HG03442 (cell line): ENCODE measurements around the gene NSUN7.
"Not testable (repeated sequence)": the region's sequence is repeated elsewhere in the genome, so short reads cannot be mapped to it uniquely, and the experiment has no call there.

Experiments
- ATAC-seq: cut with Tn5 transposase; IDR thresholded peaks from one replicate; pipeline ENCODE4 v1.9.1; 2021; ENCODE audit warnings: mild to moderate bottlenecking, moderate library complexity; ENCODE audit not compliant: unreplicated experiment

NSUN7 gene

GRCh38 chr4:40812386-40812785 is 62.6 kb downstream of the NSUN7 start:
- ATAC-seq = no peak

- no peak for ATAC-seq
Observed at GRCh38 chr4:40812856-40813255, 63.1 kb downstream of the NSUN7 start.

GRCh38 chr4:40817157-40817556 is 67.4 kb downstream of the NSUN7 start:
- not testable (repeated sequence) for ATAC-seq

DNA sequence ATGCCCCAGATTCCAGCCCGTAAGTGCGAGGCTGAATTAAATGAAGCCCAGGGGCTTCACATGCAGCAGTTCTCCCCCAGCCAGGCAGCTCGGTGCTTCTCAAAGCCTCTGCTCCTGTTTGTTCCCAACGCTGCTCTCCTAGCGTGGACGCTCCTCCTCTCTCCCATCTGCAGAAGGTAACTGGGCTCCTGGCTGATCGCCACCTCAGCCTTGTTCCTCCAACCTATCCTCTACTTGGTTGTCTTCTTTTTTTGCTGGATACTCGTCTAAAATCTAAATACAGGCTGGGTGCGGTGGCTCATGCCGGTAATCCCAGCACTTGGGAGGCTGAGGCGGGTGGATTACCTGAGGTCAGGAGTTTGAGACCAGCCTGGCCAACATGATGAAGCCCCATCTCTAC is 70.3 kb downstream of the NSUN7 start:
- no peak for ATAC-seq

- ATAC-seq = no peak
Observed at GRCh38 chr4:40822420-40823166, 72.8 kb downstream of the NSUN7 start.

DNA sequence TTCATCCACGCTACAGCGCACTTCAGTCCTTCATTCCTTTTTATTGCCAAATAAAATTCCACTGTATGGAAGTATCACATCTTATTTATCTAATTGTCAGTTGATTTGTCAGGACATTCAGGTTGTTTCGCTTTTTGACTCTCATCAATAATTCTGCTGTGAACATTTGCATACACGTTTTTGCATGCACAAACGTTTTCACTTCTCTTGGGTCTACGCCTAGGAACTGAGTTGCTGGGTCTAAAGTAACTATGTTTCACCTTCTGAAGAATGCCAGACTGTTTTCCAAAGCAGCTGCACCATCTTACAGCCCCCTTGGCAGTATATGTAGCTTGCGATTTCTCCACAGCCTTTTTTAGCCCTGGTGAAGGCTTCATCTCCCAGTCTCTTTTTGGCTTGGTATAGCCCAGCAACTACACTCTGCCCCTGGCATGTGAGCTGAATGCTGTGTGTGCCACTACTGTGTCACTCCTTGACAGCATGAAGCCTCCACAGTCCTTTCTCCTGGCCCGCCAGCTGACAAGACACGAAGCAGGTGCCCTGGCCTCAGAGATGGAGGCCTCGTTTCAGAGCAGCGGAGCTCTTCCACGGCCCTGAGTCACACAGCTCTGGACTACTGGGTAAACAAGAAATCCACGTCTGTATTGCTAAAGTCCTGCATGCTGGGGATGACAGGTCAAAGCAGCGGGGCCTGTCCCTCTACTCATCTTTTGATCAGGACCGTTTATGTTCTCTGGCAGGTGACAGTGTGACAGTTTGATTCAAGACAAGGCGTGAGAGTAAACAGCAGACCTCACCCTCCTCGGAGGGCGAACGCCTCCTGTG is 75.5 kb downstream of the NSUN7 start:
- no peak for ATAC-seq

DNA sequence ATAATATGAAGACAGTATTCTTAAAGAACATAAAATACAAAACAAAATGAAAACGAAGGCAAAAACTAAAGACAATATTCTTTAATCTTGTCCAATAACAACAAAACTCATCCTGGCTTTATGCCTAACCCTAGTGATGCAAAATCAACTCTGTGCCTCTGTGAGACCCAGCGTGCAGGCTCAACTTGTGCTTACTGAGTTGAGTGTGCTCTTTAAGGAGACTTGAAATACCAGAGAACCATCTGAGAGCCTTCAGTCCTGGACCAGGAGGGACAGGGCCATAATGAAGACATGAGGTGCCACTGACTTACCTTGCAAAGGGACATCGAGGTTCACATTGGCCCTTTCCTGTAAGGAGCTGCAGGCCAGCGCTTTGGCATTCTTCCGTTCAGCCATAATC is 77.1 kb downstream of the NSUN7 start:
- no peak for ATAC-seq

DNA sequence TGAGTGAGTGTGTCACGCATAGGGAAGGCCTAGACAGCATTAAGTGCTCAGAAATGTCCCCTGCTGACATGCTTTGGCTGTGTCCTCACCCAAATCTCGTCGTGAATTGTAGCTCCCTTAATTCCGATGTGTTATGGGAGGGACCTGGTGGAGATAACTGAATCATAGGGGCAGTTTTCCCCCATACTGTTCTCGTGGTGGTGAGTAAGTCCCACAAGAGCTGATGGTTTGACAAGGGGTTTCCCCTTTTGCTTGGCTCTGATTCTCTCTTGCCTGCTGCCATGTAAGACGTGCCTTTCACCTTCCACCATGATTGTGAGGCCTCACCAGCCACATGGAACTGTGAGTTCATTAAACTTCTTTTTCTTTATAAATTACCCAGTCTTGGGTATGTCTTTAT is 78.0 kb downstream of the NSUN7 start:
- no peak for ATAC-seq

- ATAC-seq = no peak
Observed at GRCh38 chr4:40828661-40829060, 78.9 kb downstream of the NSUN7 start.

GRCh38 chr4:40829586-40829985 is 79.8 kb downstream of the NSUN7 start:
- ATAC-seq = no peak

GRCh38 chr4:40831146-40831907 is 81.6 kb downstream of the NSUN7 start:
- ATAC-seq = no peak

DNA sequence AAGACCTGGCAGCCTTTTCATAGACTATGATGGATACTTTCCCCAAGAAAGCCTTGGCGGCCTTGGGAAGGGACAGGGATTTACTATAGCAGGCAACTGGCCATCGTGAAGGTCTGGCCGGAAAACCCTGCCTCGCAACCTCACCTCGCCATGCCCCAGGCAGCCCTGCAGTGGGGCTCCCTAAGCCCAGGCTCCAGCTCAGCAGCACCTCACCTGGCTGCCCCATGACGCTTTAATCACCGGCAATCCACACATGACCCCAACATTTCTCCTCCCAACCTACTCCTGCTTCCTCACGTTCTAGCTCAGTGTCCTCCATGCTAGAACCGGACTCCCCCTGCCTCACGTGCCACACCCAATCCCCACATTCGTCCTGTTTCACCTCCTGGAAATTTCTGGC is 82.4 kb downstream of the NSUN7 start:
- ATAC-seq = no peak

DNA sequence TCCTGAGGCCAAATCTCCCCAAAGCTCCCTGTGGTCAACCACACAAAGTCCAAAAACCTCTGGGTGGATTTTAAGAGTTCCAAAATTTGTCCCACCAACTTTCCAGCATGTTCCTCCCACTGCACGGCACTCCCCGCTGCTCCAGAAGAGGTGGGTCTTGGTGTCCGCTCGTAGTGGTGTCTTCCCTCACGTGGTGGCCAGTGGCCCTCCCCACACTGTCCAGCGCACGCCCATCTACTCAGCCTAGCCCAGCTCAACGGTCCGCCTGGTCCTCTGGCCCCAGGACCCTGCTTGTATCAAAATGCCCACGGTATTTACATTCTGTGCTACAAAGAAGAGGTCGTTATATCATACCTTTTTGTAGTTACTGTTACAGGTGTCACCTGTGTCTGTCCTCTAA is 83.5 kb downstream of the NSUN7 start:
- ATAC-seq = no peak

DNA sequence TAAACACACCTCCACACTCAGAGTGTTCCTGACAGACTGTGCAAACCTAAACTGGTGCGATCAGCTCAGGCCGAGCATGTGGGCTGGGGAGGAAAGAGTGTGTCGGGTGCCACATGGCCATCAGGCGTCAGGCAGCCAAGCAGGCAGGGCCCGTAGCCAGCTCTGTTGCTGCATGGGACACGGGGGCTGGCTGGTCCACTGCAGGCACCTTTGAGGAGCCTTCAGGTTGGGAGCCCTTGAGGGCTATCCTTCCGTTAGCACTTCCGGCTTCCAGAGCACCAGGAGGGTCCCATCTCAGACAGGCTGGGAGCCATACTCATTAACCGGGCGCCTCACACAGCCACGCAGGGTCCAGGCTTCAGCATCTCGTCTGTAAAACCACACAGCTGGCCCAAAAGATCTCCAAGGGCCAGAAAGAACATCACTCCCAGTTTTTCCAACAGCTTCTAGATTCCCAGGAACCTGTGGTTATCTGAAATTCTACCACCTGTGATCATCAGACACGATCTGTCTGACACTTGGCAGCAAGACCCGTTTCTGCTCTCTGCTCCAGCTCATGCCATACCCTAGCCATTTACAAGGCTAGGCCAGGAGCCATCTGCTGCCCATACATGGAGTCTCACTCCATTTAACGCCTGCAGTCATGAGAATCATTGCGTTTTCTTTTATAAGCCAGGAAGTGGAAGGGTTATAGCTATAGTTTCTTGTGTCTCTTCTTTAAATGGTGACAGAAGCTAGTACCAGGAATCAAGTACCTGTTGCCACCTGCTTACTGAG is 87.5 kb downstream of the NSUN7 start:
- no peak for ATAC-seq

GRCh38 chr4:40838742-40839141 is 89.0 kb downstream of the NSUN7 start:
- no peak for ATAC-seq

DNA sequence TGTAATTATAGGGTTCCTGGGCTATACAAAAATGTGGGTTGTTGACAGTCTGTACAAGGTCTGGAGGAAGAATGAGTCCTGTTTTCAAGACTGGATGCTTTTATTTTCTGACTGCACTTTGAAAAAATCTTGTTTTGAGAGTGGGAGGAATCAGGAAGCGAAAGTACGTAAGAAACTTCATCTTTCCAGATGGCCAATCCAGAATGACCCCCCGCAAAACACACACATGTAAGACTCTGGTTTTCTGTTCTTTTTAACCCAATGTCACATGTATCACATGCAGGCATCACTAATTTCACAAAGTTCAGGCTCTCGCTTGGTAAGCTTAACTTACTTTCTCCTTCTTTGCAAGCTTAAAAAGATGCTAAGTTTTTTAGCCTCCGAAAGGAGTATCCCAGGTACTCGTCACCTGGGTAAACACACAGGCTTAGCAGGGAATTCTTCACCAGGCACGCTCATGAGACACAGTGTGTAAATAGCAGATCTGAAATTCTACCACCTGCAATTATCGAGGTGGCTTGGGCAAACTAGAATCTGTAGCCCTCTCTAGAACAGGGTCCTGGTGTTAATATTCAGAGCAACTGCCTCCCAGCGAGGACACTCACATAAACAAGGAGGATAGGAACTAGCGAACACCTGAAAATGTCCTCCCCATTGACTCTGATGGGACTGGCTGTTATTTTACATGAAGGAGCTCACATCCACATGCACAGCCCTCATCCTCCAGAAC is 90.7 kb downstream of the NSUN7 start:
- no peak for ATAC-seq

- peak; percentile 81 for ATAC-seq
Observed at GRCh38 chr4:40840985-40841571, 91.3 kb downstream of the NSUN7 start.

GRCh38 chr4:40842318-40842717 is 92.6 kb downstream of the NSUN7 start:
- ATAC-seq = no peak

DNA sequence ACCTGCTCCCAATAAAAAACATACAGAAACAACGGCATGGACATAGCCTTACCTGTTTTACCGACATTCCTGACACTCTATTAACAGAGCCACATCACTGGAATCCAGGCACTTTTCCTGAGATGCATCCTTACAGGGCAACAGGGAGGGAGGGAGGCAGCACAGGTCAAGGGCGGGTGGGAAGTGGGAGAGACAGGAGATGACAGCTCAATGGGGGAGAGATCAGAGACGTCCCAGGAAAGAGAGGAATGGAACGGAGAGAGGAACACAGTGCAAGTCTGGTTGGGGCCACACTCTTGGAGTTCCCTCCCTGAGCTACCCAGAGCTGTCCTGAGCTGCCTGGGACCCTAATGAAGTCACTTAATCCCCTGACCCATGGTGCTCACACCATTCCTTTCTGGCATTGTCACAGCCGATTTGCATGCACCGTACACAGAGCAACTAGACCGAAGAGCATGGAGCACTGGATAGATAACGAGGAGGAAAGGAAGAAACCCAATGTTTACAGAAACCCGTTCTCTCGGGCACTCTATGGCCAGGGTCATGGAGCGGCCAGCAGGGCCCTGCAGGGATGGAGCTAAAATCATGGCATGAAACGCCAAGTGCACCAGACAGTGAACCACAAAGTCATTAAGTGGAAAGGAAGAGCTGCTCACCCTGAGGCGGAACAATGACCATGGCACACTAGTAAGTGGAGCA is 93.1 kb downstream of the NSUN7 start:
- ATAC-seq = no peak
